ENCODE data around the gene MYNN. TPM values are rescaled to one million over a fixed set of nuclear protein-coding genes. Genes with fewer than 3 reads are reported as not detected.

Gene MYNN
- total RNA-seq, 4 donors from 2014 or later, result 6.5 to 19.1 (median 12.4) TPM

- H3K27me3 ChIP-seq, result no peaks in the 10 kb centered on the region
- no peak for TF ChIP-seq CTCF (IDR thresholded peaks at IDR 0.05)
- TF ChIP-seq POLR2A (IDR thresholded peaks at IDR 0.05), result no peak
- no peaks in the 10 kb centered on the region for H3K36me3 ChIP-seq
- no peak for DNase-seq
- H3K4me3 ChIP-seq, result no peak overlapping the region
- H3K9me3 ChIP-seq, result no peaks in the 10 kb centered on the region
- H3K4me1 ChIP-seq, result no peaks in the 10 kb centered on the region
- WGBS, 2 donors, result 75 to 83% methylated on average over 1 of the region's 1 CpG
- H3K27ac ChIP-seq, result no peak overlapping the region
- intact Hi-C loops (cut with DNase I), result no loop called here
Observed at GRCh38 chr3:169838511-169839030, 65.4 kb downstream of the MYNN start.

Other genes starting within 250 kb of the MYNN start
- 10 to 100 TPM; 21.0 to 42.0 (median 26.6) TPM for gene MECOM, start 109.7 kb upstream of the MYNN start, total RNA-seq
- gene TERC, start 8.3 kb upstream of the MYNN start, total RNA-seq, result 100 to 1,000 TPM; 120 to 221 (median 166) TPM
- gene ACTRT3, start 3.8 kb upstream of the MYNN start, total RNA-seq, result 1 to 10 TPM in 3 of 4 donors, under 1 TPM in 1; 0.45 to 3.1 (median 2.0) TPM
- gene LRRIQ4, start 39.5 kb downstream of the MYNN start, total RNA-seq, result not detected
- 1 to 10 TPM in 1 of 4 donors, under 1 TPM in 1, not detected in 2; 0.35 to 1.3 TPM for gene LRRC34, start 39.5 kb downstream of the MYNN start, total RNA-seq
- not detected for gene LRRC31, start 96.5 kb downstream of the MYNN start, total RNA-seq
- not detected for gene SAMD7, start 138.2 kb downstream of the MYNN start, total RNA-seq
- gene SEC62, start 193.4 kb downstream of the MYNN start, total RNA-seq, result 10 to 100 TPM; 15.0 to 49.8 (median 23.6) TPM

All from esophagus squamous epithelium (tissue), 5 donors.